ENCODE measurements around the gene OXNAD1.
A peak's percentile ranks its signal among the peaks of the same experiment; 100 is the strongest.

The OXNAD1 gene

GRCh38 chr3:16247282-16248061 lies 17.5 kb upstream of the OXNAD1 start:
- DNase-seq (ENCODE audit: low read depth in 2 of 2): peak; percentile 42 to 56

DNA sequence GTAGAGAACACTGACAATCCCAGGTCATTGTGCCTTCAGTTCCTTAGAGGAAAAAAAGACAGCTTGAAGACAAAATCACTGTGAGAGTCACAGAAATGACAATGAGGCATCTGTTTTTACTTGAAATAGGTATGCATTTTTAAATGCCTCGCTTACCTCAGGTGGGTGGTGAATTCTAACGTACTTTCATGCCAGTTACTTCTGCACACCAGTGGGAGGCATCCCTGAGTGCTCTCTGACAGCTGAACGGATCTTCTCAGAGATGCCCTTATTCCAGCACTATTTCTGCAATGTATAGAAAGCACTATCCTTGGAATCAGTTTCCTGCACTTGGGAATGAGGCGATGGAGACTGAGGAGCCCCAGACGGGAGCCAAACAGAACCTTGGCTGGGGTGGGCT lies 16.5 kb upstream of the OXNAD1 start:
- no peak for DNase-seq (ENCODE audit: low read depth in 2 of 2)

- DNase-seq (ENCODE audit: low read depth in 2 of 2): no peak
Observed at GRCh38 chr3:16249336-16249735, 15.7 kb upstream of the OXNAD1 start.

DNA sequence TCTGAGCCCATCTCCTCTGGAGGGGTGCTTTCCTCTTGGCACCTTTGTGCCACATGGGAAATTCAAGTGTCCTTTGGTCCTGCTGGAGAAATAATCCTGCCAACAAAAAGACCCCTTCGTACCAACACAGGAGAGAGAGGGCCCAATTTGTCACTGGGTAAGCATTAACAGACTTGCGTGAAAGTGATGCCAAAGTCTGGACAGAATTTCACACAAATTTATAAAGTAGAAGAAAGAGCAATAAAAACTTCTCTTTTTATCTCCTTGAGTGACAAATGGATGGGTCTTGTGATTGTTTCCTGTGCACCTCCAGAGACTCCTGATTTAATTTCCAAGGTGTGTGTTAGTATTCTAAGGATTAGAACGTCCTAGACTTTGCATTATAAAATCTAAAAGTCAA lies 15.1 kb upstream of the OXNAD1 start:
- DNase-seq (ENCODE audit: low read depth in 2 of 2): no peak

DNA sequence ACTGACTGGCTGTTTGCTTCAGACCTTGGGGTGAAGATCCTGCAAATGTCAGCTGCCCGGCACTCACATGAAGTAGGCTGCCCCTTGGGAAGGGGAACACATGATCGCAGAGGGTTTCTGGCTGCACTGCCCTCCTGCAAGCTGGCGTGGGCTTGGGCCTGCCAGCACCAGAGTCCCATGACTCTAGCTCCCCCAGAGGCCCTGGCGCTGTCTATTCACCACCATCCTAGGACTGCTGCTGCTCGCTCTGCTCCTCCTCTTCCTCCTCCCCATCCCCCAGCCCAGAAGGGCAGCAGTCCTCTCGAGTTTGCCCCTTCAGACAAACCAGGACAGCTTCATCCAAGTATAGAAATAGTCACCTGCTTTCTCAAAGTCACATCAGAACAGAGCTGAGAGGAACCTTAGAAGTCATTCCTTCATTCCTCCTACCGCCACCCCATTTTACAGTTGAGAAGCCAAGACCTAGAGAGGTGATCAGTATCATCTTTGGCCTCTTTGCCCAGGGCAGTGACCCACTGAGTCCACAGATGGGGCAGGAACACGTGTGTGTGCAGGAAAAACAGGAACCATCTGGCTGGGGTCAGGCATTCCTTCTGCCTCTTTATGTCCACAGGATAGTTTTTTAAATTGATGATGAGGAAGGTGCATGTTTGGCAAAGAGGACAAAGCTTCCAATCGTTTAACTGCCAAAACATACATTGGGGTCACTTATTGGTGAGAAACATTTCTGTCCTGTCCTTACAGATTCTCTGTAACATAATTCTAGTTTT lies 13.5 kb upstream of the OXNAD1 start:
- DNase-seq (ENCODE audit: low read depth in 2 of 2): no peak

- no peak for DNase-seq (ENCODE audit: low read depth in 2 of 2)
Observed at GRCh38 chr3:16252243-16252978, 12.6 kb upstream of the OXNAD1 start.

- DNase-seq (ENCODE audit: low read depth in 2 of 2): no peak
Observed at GRCh38 chr3:16252988-16253387, 12.0 kb upstream of the OXNAD1 start.

GRCh38 chr3:16253601-16254000 lies 11.4 kb upstream of the OXNAD1 start:
- DNase-seq (ENCODE audit: low read depth in 2 of 2): no peak

DNA sequence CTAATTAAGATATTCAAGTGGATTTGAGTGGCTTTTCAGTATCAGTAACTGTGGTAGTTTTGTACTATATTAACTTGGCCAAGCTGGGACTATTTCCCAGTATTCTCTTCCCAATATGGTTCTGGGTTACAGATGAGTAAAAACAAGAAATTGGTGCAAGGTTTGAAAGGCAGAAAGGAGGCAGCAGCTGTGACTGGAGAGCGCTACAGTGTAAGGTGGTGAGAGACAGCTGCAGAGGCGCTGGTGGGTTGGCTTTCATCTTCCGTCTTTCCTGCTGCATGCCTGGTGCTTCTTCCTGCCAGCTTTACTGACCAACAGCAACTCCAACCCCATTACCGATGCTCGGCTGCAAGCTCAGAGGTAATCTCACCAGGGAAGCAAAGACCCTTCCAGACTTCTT lies 10.1 kb upstream of the OXNAD1 start:
- DNase-seq (ENCODE audit: low read depth in 2 of 2): no peak

DNA sequence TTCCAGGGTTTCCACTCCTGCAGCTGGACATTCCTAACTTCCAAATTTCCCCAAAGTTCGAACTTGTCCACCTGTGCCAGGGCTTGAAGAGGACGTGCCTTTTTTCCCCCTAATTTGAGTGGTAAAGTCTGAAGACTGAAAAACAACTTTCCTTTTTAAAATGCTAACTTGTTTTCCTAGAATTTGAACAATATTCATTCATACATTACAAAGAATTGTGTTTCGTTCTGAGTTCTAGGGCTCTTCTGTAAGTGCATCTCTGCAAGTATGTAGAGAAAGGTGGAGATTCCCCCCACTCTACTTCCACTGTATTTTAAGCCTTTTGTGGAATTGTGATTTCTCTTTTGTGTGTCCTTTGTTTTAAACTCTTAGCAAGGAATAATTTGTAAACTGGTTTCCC lies 9.7 kb upstream of the OXNAD1 start:
- DNase-seq (ENCODE audit: low read depth in 2 of 2): no peak

- DNase-seq (ENCODE audit: low read depth in 2 of 2): no peak
Observed at GRCh38 chr3:16255726-16256125, 9.3 kb upstream of the OXNAD1 start.

GRCh38 chr3:16257309-16257708 lies 7.7 kb upstream of the OXNAD1 start:
- DNase-seq (ENCODE audit: low read depth in 2 of 2): no peak

DNA sequence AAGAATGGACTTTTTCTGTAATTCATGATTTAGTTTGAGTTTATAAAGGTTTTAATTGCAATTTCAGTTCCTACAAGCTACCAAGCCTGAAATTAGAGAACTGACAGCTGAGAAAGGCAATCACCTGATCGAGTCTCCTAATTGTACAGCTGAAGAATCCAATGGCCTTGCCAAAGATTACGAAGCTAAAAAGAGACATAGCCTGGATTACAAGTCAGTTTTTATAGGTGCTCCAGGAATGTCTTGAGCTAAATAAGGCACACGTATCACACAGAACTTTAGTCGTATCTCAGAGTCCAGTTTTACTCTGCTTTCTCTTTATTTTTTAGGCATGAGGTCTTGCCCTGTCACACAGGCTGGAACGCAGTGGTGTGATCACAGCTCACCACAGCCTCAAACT lies 6.8 kb upstream of the OXNAD1 start:
- no peak for DNase-seq (ENCODE audit: low read depth in 2 of 2)

GRCh38 chr3:16258866-16259265 lies 6.1 kb upstream of the OXNAD1 start:
- DNase-seq (ENCODE audit: low read depth in 2 of 2): no peak

- DNase-seq (ENCODE audit: low read depth in 2 of 2): no peak
Observed at GRCh38 chr3:16260046-16260445, 5.0 kb upstream of the OXNAD1 start.

DNA sequence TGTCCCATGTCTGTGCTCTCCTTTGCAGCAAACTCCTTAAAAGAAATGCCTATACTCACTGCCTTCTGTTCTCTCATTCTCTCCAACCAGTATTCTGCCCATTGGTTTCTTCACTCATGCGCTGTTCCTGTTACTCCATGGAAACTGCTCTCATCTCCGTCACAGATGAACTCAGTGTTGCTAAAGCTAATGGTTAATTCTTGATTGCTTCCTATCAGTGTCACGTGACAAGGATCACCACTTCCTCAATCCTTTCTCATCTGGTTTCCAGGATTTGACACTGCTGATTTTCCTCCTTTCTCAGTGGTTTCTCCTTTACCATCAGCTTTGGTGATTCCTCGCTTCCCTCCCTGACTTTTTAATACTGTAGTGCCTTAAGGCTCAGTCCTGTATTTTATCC lies 2.8 kb upstream of the OXNAD1 start:
- DNase-seq (ENCODE audit: low read depth in 2 of 2): no peak

DNA sequence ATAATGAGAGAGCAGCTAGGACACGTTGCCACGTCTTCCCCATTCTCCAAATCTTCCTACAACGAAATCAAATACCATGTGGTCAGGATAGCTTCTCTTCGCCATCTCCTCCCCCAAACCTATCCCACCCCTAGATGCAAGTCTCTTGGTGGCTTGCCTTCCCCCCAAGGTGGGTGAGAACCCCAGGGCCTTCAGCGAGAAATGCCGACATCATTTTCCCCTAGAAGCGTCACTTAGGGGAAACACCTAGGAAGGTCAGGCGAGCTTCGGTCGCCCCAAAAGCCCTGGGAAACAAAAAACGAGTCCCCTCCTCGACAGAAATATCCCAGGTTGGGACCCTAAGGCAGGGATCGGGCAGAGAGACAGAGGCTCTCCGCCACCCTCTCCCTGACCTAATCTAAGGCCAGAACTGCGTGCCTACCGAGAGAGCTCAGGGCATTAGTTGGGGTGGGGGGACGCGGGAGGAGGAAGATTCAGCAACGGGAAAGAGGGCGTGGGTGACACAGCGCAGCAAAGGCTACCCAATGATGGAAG lies 771 bp upstream of the OXNAD1 start:
- DNase-seq (ENCODE audit: low read depth in 2 of 2): no peak

GRCh38 chr3:16265455-16265786 lies 409 bp downstream of the OXNAD1 start:
- no peak for DNase-seq (ENCODE audit: low read depth in 2 of 2)

GRCh38 chr3:16266714-16267113 lies 1.7 kb downstream of the OXNAD1 start:
- no peak for DNase-seq (ENCODE audit: low read depth in 2 of 2)

GRCh38 chr3:16270855-16271254 lies 5.8 kb downstream of the OXNAD1 start:
- no peak for DNase-seq (ENCODE audit: low read depth in 2 of 2)

- no peak for DNase-seq (ENCODE audit: low read depth in 2 of 2)
Observed at GRCh38 chr3:16272588-16272987, 7.6 kb downstream of the OXNAD1 start.

DNA sequence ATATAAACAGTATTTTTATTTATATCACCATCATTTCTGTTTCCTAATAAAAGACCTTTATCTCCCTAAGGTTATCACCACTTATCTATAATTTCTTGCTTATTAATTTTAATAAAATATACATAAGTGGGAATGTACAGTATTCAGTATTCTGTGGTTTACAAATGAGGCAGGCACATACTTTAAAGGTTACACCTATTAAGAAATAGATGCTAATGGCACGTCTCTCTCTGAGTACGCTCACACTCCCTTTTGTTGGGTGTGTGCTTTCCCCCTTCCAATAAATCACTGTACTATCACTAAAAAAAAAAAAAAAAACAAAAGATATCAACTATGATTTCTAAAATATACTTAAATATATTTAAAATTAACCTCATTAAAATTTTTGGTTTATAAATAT lies 8.9 kb downstream of the OXNAD1 start:
- no peak for DNase-seq (ENCODE audit: low read depth in 2 of 2)

DNA sequence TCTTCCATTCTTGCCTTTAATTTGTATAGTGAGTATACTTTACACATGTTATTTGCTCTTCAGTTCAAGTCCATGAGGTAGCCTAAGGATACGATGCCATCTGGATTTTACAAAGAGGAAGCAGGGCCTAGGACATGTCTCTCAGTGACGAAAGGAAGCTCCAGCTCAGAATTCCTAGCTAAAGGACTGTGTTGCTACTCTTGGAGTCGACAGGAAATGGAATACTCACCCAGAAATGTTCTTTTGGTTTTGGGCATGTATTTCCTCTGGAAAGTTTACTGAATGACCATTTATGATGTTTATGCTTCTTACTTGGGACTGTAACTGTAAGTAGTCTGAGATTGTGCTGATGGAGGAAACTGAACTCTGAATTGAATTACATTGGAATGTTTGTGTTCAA lies 12.5 kb downstream of the OXNAD1 start:
- DNase-seq (ENCODE audit: low read depth in 2 of 2): no peak
